Stimulated activated CD8-positive, alpha-beta memory T cell treated with anti-CD3 and anti-CD28 coated beads, Interleukin-7, amount 100 ng/mL, for 4 hours (primary cell): ENCODE data around the gene WAC.

Source experiments
- DNase-seq, 2 donors: peaks; one replicate each; pipeline ENCODE4 v3.0.0-alpha.2; 2020; ENCODE audit warnings: low read depth in 2 of 2

The WAC gene

DNA sequence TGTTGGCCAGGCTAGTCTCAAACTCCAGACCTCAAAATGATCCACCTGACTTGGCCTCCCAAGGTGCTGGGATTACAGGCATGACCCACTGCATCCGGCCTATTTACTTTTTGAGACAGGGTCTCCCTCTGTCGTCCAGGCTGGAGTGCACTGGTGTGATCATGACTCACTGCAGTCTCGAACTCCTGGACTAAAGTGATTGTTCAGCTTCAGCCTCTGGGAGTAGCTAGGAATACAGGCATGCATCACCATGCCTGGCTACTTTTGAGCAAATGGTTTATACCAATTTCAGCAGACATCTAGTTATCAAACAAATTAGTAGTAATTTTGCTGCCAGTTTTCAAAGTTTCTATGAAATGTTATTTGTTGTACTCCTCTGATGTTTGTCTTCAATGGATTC lies 2.2 kb upstream of the WAC start:
- no peak for DNase-seq

DNA sequence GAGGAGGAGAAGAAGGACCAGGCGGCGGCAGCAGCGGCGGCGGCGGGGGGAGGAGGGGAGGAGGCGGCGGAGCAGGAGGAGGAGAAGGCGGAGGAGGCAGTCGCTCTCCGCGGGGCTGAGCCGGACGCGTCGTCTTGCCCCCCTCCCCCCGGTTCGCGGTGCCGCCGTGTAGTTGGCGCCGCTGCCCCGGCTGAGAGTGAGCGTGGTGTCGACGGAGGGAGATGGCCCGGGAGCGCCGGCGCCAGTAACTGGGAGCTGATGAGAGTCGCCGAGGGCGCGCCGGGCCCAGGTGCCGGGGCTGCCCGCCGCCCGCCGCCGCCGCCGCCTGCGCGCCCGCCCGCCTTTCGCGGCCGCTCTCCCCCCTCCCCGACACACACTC lies 257 bp downstream of the WAC start:
- no peak for DNase-seq

DNA sequence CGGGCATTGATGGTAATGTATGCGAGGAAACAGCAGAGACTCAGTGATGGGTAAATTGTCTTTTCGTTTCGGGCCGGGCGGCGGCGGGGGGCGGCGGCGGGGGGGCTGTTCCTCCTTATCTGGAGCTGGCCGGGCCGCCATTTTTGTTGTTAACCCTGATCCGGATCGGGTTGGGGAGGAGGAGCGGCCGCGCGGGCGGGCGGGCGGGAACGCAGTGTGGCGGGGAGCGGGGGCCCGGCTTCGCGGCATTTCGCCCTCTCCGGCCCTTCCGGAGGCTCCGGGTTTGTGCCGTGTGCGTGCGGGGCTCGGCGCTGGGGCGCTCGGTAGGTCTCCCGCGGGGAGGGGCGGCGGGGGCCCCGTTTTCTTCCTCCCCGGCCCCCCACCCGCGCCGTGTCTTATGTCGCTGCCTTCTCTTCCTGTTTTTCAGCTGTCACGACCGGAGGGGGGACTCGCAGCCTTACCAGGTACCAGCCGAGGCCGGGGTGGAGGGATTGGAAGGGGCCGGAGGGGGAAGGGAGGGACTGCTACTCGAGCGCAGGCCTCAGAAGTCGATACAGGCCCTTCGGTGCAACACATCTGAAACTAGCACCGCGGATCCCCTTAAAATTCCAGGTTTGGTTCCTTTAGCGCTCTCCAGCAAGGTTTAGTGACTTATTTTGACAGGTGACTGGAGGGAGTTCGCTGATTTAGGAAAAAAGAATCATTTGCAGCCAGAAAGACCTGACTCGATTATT lies 820 bp downstream of the WAC start:
- DNase-seq = peak; percentile 39 to 65

DNA sequence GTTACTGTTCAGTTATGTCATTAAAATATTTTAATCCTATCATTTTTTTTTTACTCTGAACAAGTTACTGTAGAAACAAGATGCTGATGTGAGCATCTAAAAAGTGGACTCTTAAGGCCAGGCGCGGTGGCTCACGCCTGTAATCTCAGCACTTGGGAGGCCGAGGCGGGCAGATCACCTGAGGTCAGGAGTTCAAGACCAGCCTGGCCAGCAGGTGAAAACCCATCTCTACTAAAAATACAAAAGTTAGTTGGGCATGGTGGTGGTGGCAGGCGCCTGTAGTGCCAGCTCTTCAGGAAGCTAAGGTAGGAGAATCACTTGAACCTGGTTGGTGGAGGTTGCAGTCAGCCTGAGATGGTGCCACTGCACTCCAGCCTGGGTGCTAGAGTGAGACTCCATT lies 2.9 kb downstream of the WAC start:
- no peak for DNase-seq

DNA sequence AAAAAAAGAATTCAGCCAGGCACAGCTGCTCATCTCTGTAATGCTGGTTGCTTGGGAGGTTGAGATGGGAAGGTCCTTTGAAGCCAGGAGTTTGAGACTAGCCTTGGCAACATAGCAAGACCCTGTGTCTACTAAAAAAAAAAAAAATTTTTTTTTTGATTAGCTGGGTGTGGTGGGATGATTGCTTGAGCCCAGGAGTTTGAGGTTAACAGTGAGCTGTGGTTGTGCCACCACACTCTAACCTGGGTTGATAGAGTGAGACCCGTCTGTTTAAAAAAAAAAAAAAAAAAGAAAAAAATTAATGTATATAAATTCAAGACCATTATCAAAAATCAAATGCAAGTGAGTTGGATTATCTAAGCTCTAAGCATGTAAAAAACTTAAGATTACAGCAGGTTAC lies 5.7 kb downstream of the WAC start:
- no peak for DNase-seq

DNA sequence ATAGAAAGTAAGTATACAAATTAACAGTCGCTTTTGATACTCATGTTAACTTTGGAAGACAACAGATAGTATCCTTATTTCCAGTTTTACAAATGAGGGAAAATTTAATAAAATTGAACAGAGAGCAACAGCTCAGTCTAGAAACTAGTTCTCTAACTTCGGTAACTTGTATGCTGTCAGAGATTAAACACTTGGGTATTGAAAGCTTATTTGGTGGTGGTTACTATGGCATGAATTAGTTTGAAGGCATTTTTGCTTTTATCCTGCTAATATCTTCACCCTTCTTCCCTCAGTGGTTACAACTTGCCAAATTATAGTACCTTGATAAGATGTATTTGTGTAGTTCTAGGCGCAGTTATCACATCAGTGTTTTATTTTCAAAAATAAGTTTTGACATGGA lies 7.2 kb downstream of the WAC start:
- no peak for DNase-seq

DNA sequence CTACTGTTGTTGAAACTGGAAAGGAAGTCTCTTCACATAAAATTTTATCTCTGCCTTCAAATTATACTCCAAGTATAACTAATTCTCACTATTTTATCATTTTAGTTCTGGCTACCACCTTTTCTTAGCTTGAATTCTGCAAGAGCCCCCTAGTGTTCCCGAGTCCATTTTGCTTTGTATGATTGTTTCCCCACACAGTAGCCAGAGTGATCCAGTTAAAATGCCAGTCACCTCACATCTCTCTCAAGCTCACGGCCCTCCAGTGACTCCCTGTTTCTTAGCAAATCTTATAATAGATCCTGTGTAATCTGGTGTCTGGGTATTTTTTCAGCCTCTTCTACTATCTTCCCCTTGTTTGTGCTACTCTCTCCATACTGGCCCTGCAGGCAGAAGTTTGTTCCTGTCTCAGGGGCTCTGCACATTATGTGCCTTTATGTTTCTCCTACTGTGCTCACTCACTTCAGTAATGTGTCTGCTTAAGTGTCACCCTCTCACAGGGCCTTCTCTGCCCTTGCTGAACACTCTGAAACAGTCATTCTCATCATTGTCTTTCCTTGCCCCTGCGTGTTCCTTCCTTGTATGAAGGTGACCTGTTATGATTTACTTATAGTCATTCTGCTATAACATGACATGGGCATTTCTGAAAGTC lies 8.9 kb downstream of the WAC start:
- DNase-seq = no peak

DNA sequence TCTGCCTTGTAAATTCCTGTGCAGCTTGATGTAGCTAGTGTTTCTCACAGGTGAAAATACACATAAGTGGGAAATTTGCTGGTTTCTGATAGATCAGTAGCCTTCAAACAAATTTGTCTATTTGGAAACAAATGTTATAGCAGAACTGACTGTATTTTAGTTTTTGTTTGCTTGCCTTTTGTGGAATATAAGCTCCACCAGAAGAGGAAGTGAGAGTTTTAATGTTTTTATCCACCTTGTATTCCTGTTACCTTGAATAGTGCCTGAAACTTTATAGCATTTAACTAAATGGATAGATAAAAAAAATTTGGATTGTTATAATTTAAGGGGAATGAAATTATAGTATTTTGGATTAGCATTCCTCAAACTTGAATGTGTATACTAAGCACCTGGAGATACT lies 9.8 kb downstream of the WAC start:
- no peak for DNase-seq

DNA sequence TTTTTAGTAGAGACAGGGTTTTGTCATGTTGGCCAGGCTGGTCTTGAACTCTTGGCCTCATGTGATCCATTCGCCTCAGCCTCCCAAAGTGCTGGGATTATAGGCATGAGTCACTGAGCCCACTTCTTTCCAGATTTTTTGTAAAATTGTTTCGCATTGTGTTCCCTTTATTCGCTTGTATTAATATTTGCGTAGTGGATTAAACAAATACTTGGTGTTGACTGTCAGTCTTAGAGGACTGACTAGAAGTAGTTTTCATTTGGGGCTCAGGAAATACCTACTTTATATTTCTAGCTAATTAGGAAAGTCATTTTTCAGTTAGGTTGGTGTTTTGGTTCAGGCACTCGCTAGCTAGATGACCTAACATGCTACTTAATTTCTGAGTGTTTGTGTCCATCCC lies 11.1 kb downstream of the WAC start:
- DNase-seq = no peak

DNA sequence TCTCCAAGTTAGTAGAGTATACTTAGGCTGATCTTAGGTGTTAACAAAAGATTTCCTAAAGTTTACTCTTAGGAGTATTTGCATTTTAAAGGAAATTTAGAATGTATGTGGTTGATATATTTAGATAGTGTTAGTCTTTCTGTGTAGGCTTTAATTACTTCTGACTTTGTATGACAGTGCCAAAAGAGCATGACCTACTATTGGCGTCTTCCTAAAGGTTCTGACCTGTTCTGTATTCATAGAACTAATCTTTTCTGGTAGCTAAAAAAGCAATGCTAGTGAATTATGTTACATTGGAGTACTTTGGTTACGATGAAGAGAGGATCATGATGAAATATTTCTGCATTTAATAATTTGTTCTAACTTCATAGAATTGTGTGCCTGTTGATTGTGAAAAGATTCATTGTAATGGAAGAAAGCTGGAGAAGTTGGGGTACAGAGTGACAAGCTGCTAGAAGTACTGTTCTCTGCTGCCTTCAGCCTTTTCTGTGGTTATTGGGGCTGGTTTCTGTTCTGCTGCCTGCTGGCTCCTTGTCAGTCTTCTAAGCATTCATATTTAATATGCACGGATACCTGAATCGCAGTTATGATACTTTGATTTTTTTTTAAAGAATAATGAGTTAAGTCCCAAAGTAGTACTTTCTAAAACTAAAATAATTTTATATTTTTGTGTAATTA lies 13.2 kb downstream of the WAC start:
- DNase-seq = no peak

DNA sequence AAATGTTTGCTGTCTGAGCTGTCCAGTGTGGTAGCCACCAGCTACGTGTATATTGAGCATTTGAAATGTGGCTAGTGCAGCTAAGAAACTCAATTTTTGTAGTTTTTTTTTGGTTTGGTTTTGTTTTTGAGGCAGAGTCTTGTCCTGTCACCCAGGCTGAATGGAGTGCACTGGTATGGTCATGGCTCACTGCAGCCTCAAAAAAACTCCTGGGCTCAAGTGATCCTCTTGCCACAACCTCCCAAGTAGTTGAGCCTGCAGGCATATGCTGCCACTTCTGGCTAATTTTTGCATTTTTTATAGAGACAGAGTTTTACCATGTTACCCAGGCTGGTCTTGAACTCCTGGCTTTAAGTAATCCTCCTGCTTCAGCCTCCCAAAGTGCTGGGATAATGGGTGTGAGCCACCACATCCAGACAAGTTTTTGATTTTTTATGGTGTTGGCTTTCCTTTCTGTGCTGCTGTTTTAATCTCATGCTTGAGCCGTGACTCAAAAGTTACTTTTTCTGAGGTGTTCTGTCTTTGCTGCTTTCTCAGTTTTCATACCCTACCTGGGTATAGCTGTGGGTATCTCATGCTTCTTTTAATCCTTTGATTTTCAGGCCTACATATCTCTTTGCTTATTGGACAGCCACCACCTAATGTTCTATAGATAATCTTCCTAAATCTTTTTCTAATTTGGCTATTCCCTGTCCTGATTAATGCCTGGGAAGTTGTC lies 16.0 kb downstream of the WAC start:
- no peak for DNase-seq

DNA sequence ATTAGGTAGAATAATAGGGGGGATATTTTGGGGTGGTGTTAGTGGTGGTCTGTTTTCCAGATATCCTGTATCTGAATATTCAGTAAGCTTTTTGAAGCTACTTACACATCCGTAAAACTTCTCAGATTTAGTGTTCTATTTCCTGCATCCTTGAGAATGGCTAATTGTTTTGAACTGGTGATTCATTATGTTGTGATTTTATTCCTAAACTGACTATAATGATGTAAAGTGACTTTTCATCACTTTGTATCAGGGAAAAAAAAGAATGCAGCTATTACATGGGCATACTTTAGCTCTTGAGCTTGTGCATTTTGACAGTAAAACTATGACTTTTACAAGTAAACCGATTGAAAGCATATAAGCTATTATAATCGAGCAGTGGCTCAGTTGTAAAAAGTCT lies 18.2 kb downstream of the WAC start:
- DNase-seq = no peak

DNA sequence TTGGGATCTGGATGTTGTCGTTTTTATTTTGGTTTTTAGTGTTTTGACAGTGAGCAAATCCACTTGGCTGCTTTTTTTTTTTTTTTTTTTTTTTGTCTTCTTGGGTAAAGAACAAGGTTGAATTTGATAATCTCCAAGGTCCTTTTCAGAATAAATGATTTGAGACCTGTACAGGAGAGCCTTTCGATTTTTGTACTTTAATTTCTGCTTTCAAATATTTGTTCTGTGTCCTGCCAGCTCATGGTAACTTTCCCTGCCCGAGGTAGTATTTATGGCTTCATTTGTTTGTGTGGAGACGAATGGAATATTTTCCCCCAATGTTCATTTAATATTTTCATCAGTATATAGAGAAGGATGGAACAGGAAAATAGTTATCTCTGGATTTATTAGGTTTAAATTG lies 19.9 kb downstream of the WAC start:
- DNase-seq = no peak

DNA sequence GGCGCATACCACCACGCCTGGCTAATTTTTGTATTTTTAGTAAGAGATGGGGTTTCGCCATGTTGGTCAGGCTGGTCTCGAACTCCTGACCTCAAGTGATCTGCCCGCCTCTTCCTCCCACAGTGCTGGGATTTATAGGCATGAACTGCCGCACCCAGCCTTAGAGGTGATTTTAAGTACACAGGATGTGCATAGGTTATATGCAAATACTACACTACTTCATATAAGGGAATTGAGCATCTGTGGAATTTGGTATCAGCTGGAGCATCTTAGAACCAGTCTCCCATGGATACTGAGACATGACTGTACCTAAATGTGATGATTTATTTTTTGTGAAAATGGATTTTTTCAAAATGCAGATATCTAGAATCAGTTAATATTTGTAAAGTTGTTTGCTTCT lies 21.1 kb downstream of the WAC start:
- no peak for DNase-seq

DNA sequence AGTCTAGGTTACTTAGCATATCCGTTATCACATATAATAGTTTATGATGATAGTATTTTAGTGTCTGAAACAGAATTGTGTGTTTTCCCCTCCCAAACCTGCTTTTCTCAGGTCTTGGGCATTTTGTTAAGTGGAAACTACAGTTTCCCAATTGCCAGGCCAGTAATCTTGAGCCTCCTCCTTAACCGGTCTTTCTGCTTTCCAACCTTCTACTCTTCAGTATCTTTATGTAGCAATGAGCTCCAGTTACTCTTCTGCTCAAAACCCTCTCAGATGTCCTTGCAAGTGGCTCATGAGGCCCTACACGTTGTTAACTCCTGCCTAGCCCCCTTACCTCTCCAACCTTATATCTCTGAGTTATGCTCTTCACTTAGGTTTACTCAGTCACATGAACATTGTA lies 22.0 kb downstream of the WAC start:
- DNase-seq = no peak

DNA sequence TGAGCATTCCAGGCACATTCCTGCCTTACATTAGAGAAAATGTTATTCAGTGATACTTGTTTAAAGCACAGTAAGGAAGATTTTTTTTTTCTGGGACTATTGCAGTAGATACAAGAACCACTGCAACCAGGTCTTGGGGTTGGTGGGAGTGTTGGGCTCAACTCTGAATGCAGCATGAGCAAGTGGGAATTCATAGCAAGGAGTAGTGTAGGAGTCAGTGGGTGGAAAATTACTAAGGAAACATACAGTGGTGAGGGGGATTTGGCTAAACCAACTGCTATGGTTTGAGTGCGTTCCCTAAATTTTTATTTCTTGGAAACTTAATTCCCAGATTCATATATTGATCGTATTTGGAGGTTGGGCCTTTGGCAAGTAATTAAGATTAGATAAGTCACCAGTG lies 22.4 kb downstream of the WAC start:
- no peak for DNase-seq

DNA sequence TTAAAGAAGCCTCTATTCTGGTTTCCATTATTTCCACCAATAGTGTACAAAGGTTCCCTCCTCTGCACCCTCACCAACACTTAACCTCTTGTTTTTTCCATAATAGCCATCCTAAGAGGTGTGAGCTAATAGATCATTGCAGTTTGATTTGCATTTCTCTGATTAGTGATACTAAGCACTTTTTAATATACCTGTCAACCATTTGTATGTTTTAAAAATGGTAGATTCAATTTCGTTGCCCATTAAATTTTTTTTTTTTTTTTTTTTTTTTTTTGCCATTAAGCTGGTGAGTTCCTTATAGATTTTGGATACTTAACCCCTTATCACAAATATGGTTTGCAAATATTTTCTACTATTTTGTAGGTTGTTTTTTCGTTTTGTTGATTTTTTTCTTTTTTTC lies 23.2 kb downstream of the WAC start:
- no peak for DNase-seq

DNA sequence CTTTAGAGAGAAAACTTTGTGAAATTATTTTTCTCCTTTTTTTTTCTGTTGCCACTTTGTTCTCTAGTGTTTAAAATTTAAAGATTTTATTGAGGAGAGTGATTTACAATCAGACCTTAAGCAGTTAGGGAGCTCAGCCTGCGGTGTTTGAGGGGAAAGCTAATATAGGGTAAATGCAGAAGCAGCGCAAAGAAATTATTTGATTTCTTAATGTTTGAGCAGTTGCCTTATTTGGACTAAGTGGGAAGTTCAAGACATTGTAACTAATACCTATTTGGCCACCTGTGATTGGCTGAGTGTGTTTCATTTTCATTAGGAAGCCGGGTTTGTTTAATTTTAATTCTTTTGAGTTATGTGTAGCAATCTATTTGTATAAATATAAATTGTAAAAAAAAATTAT lies 25.3 kb downstream of the WAC start:
- no peak for DNase-seq

DNA sequence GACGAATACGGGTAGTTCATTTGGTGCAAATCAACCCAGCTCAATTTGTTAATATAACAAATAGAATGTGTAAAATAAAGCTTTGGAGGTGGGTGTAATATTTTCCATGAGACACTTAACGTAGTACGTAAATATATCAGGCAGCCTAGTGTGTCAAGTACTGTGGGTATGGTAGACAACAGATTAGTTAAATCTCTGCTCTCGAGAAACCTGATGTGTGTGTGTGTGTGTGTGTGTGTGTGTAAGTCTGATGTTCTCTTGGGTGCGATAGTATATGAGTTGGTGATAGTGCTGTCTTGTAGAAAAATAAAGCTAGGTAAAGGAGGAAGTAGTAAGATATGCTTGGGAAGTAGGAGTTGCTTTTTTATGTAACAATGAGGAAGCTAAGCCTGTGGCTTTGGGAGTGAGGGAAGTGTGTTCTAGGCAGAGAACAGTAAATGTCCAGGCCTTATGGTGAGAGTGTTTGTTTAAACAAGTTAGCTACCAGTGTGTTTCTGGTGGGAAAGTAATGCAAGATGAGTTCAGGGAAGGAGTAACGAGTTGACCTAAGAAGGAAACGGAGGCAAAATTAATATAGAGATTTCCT lies 26.1 kb downstream of the WAC start:
- DNase-seq = no peak

DNA sequence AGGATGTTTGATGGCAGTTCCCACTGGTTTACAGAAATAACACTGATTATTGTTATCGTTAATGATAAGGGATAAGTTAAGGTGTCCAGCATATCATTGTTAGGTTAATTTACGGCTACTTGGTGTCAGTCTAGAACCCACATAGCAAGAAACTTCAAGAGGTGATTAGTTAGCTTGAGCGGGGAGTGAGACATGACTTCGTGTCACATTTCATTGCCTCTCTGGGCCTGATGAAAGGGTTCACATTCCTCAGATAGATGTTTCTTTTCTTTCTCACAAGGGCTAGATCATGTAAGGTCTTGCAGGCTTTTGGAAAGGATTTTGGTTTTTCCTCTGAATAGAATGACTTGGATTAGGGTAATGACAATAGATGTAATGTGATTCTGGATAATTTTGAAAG lies 26.7 kb downstream of the WAC start:
- DNase-seq = no peak

DNA sequence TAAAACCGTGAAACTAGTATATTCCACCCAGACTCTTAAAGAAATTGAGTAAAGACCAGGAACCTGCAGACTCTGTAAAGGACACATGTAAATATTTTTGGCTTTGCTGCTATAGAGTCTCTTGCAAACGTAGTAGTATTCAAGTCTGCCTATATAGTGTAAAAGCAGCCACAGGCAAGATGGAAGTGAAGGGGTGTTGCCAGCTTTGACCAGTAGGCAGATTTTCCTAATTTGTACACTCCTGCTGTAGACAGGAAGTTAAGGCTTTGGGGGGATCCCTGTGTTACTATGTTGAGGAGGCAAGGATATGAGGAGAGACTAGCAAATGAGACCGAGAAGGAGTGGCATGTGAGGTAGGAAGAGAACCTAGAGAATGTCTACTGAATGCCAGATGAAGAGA lies 27.7 kb downstream of the WAC start:
- DNase-seq = no peak

DNA sequence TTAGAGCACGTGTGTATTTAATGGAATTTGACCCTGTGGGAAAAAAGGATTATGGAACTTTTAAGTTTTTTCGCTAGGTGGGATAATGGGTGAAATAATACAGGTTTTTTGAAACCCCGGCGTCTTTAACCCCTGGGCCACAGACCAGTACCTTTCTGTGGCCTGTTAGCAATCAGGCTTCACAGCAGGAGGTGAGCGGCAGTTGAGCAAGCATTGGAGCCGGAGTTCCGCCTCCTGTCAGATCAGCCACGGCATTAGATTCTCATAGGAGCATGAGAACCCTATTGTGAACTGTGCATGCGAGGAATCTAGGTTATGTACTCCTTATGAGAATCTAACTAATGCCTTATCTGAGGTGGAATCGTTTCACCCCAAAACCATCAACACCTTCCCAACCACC lies 28.6 kb downstream of the WAC start:
- DNase-seq = no peak
